ENCODE data around the gene LMO3.

LMO3 gene

GRCh38 chr12:16599081-16599480 lies 6.9 kb downstream of the LMO3 start:
- DNase-seq = no peak

DNA sequence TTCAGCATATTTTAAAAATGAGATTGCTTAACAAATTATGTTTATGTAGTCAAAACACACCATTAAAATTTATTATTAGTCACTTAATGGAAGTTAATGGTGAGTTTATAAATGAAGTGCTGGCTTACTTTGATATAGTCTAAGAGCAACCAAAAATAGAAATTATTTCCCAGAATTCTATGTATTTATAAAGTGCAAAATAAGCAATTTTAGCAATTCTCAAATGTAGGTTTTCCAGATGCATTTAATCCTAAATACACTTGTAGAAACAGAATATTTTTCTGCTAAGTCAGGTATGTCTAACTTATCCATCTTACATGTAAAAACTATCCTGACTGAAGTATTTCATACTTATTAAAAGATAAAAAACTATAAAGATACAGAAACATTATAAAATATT lies 11.2 kb downstream of the LMO3 start:
- no peak for DNase-seq

- no peak for DNase-seq
Measured at GRCh38 chr12:16593546-16593945, 12.4 kb downstream of the LMO3 start.

- DNase-seq = no peak
Measured at GRCh38 chr12:16590645-16591044, 15.3 kb downstream of the LMO3 start.

DNA sequence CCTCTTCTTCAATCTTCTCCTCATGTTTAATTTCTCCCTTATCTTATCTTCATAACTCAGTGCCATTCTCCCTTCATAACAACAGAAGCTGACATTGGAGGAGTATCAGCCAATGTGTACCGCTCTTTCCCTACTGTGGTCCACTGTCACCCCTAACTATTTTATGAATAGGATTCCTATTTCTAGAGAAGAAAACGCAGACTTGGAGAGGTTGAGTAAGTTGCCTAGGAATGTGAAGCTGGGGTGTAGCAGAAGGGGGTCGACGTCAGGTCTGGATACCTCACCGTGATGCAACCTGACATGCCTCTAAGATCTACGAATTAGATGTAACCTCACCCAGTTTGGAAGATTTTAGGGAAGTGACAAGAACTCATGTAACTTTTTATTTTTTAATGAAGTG lies 17.1 kb downstream of the LMO3 start:
- no peak for DNase-seq

GRCh38 chr12:16587514-16587913 lies 18.4 kb downstream of the LMO3 start:
- no peak for DNase-seq

- DNase-seq = no peak
Measured at GRCh38 chr12:16587110-16587453, 18.9 kb downstream of the LMO3 start.

DNA sequence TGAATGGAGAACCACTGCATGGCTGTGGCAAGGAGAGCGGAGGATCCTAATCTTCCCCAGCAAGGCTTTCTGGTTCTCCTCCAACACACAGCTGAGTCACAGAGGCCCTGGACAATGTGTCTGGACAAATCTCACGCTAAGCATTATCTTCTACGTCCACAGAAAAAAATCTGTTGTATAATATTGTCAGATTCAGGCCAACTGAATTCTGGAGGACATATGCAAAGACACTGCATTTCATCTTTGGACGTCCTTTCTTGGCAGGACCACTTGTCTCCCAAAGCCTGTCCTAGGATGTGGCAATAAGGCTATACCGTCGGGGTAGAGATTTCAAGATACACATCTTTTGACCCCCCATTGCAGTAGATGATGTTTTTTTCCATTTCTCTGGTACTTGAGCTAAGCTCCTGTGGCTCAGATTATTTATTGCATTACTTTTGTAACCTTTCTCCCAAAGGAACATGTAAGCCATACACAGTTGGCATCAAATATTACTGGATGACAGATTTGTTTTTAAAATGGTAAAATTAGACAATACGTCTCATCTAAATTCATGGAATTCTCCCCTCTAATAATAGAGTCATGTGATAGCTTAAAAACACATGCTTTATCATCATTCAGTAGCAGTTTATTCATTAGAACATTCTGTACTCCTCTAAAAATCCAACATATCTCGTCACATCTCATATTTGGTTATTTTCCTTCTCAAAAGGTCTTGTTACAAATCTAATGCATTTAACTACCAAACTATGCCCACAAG lies 19.4 kb downstream of the LMO3 start:
- no peak for DNase-seq

GRCh38 chr12:16585781-16586180 lies 20.2 kb downstream of the LMO3 start:
- DNase-seq = no peak

- DNase-seq = no peak
Measured at GRCh38 chr12:16583969-16584745, 21.8 kb downstream of the LMO3 start.

- DNase-seq = no peak
Measured at GRCh38 chr12:16581416-16581815, 24.5 kb downstream of the LMO3 start.

DNA sequence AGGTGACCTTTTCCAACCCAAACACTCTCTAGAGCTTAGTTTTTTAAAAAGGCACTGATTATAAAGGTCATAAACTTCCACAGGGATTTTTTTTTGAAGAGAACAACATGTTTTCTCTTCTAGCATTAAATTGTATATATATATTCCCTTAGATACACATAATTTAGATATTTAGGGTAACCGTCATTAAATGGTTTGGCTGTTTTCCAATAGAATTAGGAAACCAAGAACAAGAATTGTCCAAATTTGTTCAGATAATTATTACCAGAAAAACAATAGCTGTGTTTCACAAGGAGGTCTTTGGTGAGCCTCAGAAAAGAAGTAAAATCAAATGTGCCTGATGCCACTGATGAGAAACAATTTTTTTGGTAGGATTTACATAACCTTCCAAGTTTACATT lies 26.9 kb downstream of the LMO3 start:
- DNase-seq = no peak

DNA sequence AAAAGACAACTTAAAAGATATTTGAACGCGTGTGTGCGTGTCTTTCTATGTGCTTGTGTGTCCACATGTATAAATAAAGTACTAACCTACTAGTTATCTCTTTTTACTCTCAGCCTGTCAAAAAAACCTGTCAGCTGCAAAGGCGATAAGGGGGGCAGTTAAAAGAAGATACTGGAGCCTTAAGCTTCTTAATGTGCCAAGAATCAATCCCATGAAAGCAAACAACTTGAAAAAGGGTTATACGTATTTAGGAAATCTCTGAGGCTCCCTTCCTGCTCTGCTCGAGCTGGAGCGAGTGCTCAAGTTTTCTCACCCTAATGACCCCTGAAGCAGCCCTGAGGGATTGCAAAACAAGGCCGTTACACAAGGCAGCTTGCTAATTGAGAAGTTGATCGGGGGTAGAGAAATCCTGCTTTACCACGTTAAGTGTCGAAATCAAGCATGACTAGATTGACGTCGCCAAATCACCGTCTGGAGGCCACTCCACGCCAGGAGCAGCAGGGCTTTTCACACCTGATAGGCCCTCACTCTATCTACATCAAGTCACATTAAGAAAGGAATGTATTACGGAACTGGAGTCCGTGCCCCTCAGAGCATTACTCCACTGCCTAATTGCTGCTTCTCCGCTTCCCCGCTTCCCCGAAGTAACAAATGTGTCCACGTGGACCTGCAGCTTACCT lies 32.4 kb downstream of the LMO3 start:
- DNase-seq = no peak

DNA sequence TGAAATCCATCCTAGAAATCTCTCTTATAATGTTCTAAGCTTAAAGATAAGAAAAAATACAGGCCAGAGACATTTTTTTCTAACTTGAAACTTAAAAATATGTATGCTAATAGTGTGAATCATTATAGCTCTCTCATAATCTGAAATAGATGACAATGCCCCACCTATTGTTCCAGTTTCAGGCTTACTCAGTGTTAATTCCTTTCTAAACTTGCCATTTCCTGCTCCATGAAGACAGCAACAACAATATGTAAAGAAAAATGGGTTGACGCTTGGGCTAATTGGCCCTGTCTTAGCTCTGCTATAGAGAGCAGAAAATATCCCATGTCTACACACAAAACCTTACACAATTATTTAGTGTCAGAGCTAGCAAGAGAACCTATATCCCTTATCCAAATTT lies 37.1 kb downstream of the LMO3 start:
- no peak for DNase-seq

- no peak for DNase-seq
Measured at GRCh38 chr12:16564675-16565074, 41.3 kb downstream of the LMO3 start.

- DNase-seq = no peak
Measured at GRCh38 chr12:16563504-16563903, 42.5 kb downstream of the LMO3 start.

DNA sequence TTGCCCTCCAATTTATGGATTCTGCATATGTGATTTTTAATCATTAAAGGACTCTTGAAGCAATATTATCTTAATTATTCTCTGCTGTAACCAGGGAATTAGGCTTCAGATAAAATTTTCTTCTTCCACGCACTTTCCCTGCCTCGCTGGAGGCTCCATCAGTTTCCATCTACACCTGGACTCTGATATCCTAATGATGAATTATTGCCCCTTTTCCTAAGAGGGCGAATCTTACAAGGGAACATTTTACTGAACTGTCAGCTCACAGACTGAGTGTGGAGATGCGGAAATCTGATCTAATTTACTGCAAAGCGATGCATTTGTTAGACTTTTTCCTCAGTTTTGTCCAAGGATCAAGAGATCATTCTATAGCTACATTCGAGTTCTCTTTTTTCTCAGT lies 43.0 kb downstream of the LMO3 start:
- DNase-seq = no peak

DNA sequence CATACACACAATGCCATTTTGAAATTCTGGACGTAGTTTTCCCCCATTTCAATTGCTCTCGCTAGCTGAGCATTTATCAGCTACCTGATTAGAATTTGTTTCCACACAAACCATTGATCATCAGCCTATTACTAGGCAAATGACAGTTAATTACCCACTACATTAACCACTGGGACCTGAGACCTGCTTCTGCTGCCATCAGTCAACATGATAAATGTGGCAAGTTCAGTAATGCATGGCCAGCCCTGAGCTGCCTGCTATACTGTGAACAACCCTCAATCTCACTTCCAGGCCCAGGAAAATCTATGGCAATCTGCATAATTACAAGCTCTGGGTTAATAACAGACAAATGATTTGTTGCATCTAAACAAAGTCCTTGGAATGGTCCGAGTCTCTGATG lies 43.5 kb downstream of the LMO3 start:
- DNase-seq = no peak

GRCh38 chr12:16560273-16560672 lies 45.7 kb downstream of the LMO3 start:
- DNase-seq = no peak

- no peak for DNase-seq
Measured at GRCh38 chr12:16555630-16556029, 50.3 kb downstream of the LMO3 start.

- no peak for DNase-seq
Measured at GRCh38 chr12:16553457-16553856, 52.5 kb downstream of the LMO3 start.

DNA sequence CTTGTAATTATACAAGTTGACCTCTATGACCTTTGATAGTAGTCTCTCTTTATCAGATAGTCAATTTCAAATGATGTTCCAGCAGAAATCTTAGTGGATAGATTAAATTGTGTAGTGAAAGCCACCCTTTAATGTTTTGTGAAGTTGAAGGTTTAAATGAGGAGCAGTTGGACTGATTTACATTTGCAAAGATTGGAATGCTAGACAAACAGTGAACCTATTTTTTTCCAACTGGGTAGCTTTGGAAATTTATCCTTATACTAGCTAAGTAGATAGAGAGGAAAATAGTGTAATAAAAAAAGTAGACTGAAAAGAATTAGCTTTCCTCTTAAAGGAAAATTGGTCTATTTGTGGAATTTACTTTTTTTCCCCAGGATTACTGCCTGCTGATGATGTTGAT lies 53.7 kb downstream of the LMO3 start:
- no peak for DNase-seq

DNA sequence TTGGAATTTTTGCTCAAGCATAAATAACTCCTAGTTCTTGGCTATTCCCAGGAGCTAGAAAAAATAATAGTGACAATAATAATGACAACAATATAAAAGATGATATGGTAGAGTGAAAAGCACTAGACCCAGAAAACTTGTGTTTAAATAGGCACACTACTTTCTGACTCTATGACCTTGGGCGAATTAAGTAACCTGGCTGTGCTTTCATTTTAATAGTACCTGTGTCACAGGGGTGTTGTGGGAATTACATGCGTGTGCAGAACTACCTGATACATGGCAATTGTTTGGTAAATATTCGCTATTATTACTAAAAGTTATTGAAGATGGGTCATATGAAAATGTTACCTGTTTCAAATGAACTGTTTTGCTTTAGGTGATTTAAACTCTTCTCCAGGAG lies 60.1 kb downstream of the LMO3 start:
- no peak for DNase-seq

GRCh38 chr12:16542586-16542985 lies 63.4 kb downstream of the LMO3 start:
- no peak for DNase-seq

All from RPMI8226 (cell line).